Activated B cell treated with CpG ODN at 0.5 μM for 24 hours (primary cell): Measurements from ENCODE around the gene BCL2L14. TPM values are rescaled to one million over a fixed set of nuclear protein-coding genes. Genes with fewer than 3 reads are reported as not detected.
"Not testable (repeated sequence)": the region's sequence is repeated elsewhere in the genome, so short reads cannot be mapped to it uniquely, and the experiment has no call there.

Experiments
- ATAC-seq: fragments of 200-7000 bp; cut with Tn5 transposase; one replicate; pipeline ENCODE4 v1.10.0; 2021; ENCODE audit warnings: low read depth, mild to moderate bottlenecking, moderate library complexity
- CTCF ChIA-PET: fragments of 350-600 bp; sonication (Branson Sonifier 250); formaldehyde crosslinking; loops from one replicate; lab custom pipeline; 2021; ENCODE audit warnings: antibody characterized with exemption; lab: Charles Lee
- POLR2A ChIA-PET: fragments of 350-600 bp; sonication (Branson Sonifier 250); formaldehyde crosslinking; loops from one replicate; lab custom pipeline; 2021; ENCODE audit warnings: antibody characterized with exemption; lab: Charles Lee
- DNase-seq: peaks from one replicate; pipeline ENCODE4 v3.0.0; 2022
- H3K27ac Mint-ChIP-seq: one replicate; pipeline ENCODE4 v1.8.0; 2020; ENCODE audit warnings: mixed read lengths
- H3K27me3 Mint-ChIP-seq: one replicate; pipeline ENCODE4 v1.8.0; 2021; ENCODE audit warnings: mixed read lengths
- H3K36me3 Mint-ChIP-seq: one replicate; pipeline ENCODE4 v1.8.0; 2021; ENCODE audit warnings: low read depth, mixed read lengths
- H3K4me1 Mint-ChIP-seq: one replicate; pipeline ENCODE4 v1.8.0; 2021; ENCODE audit warnings: mixed read lengths
- H3K4me3 Mint-ChIP-seq: one replicate; pipeline ENCODE4 v1.8.0; 2020; ENCODE audit warnings: mild to moderate bottlenecking, mixed read lengths
- H3K9me3 Mint-ChIP-seq: one replicate; pipeline ENCODE4 v1.8.0; 2020; ENCODE audit warnings: mixed read lengths
- intact Hi-C: fragments of 100-400 bp; cut with micrococcal nuclease; formaldehyde crosslinking; loops from one replicate; pipeline ENCODE4 v1.15.1; 2024
- total RNA-seq: library from RNA; stranded (reverse); gene quantifications from 2 replicates; pipeline ENCODE4 v1.2.3, GENCODE V29; 2022
- TF ChIP-seq, protein P1 (sequence below): fragments of 200-600 bp; IDR thresholded peaks from one replicate; pipeline ENCODE4 v1.8.0; 2022; ENCODE audit warnings: antibody characterized with exemption, mild to moderate bottlenecking

Gene BCL2L14
- total RNA-seq, 1 donor from 2014 or later = not detected

DNA sequence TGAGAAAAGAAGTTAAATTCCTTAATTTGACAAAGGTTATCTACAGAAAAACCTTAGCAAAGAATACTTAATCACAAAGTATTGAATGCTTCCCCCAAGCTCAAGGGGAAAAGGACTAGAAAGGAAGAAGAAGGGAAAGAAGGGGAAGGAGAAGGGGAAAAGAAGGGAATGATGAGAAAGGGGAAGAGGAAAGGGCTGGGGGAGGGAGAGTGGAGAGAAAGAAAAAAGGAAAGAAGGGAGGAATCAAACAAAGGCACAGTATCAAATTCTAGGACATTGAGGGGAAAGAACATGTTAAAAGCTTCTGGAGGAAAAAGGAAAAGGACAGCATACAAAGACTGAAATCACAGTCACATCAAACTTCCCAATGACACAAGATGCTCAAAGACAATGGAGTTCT is 70.3 kb downstream of the BCL2L14 start:
- H3K36me3 Mint-ChIP-seq = no peaks in the 10 kb centered on the region
- no peak overlapping the region for H3K27ac Mint-ChIP-seq
- H3K27me3 Mint-ChIP-seq = peaks cover 2% of the 10 kb centered on the region
- H3K4me3 Mint-ChIP-seq = no peak overlapping the region
- H3K9me3 Mint-ChIP-seq = no peaks in the 10 kb centered on the region
- ChIA-PET POLR2A (no interaction called here), CTCF (no interaction called here)
- no peaks in the 10 kb centered on the region for H3K4me1 Mint-ChIP-seq
- TF ChIP-seq, protein P1, sequence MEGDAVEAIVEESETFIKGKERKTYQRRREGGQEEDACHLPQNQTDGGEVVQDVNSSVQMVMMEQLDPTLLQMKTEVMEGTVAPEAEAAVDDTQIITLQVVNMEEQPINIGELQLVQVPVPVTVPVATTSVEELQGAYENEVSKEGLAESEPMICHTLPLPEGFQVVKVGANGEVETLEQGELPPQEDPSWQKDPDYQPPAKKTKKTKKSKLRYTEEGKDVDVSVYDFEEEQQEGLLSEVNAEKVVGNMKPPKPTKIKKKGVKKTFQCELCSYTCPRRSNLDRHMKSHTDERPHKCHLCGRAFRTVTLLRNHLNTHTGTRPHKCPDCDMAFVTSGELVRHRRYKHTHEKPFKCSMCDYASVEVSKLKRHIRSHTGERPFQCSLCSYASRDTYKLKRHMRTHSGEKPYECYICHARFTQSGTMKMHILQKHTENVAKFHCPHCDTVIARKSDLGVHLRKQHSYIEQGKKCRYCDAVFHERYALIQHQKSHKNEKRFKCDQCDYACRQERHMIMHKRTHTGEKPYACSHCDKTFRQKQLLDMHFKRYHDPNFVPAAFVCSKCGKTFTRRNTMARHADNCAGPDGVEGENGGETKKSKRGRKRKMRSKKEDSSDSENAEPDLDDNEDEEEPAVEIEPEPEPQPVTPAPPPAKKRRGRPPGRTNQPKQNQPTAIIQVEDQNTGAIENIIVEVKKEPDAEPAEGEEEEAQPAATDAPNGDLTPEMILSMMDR = no peak
- DNase-seq (no peak), ATAC-seq (no peak)
- intact Hi-C loops = no loop called here

- H3K27ac Mint-ChIP-seq, H3K9me3 Mint-ChIP-seq, ATAC-seq, POLR2A ChIA-PET, CTCF ChIA-PET, H3K4me1 Mint-ChIP-seq, H3K27me3 Mint-ChIP-seq, intact Hi-C loops, H3K4me3 Mint-ChIP-seq, H3K36me3 Mint-ChIP-seq, DNase-seq: not testable (repeated sequence)
Observed at GRCh38 chr12:12144531-12144930, 73.8 kb downstream of the BCL2L14 start.

DNA sequence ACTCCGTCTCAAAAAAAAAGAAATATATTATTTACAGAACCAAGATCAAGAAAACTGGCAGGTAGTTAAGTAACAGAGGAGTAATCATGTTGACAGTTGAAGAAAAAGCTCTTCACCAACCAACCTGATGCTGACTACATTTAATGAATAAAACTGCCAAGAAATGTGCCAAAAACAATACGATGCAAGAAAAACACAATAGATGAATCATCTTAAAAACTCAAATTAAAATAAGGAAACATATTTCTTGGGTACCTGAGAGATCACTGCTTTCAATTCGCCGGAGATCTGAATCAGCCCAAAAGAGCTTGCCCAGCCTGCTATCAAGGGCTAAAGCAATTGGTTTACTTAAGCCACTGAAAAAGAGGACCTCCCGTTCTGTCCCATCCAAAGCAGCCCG is 76.4 kb downstream of the BCL2L14 start:
- Mint-ChIP-seq H3K36me3 (no peaks in the 10 kb centered on the region), H3K9me3 (no peaks in the 10 kb centered on the region), H3K27ac (no peak overlapping the region), H3K27me3 (no peaks in the 10 kb centered on the region), H3K4me1 (no peaks in the 10 kb centered on the region), H3K4me3 (no peak overlapping the region)
- ATAC-seq (no peak), DNase-seq (no peak)
- intact Hi-C loops = no loop called here
- ChIA-PET CTCF (no interaction called here), POLR2A (no interaction called here)
- TF ChIP-seq, protein P1 = no peak

Other genes with a start within 250 kb of the BCL2L14 start
- gene LRP6, start 196.1 kb downstream of the BCL2L14 start, total RNA-seq = 1.4 and 1.5 TPM in 2 replicates